LNCaP clone FGC (cell line): Measurements from ENCODE around the gene GALNT10.

Source experiments
- DNase-seq: peaks from one replicate; pipeline ENCODE4 v3.0.0-alpha.2; 2011; ENCODE audit warnings: low read depth
- H3K4me3 ChIP-seq: 2 replicates; pipeline ENCODE4 v1.5.1; 2011; ENCODE audit warnings: mild to moderate bottlenecking, low read depth, low read length, control low read depth
- CTCF ChIP-seq: IDR thresholded peaks from 2 replicates; pipeline ENCODE4 v1.5.1; 2012; ENCODE audit warnings: mild to moderate bottlenecking; ENCODE audit not compliant: control insufficient read depth, insufficient read depth; ENCODE audit errors: extremely low read depth

The GALNT10 gene

GRCh38 chr5:154179846-154180710 lies 10.5 kb upstream of the GALNT10 start:
- no peak overlapping the region for H3K4me3 ChIP-seq
- DNase-seq, result peak; percentile 59
- peak; percentile 85 for TF ChIP-seq CTCF

- H3K4me3 ChIP-seq, result no peak overlapping the region
- TF ChIP-seq CTCF, result no peak
- no peak for DNase-seq
These were observed 9.4 kb upstream of the GALNT10 start for GRCh38 chr5:154181161-154181560.

DNA sequence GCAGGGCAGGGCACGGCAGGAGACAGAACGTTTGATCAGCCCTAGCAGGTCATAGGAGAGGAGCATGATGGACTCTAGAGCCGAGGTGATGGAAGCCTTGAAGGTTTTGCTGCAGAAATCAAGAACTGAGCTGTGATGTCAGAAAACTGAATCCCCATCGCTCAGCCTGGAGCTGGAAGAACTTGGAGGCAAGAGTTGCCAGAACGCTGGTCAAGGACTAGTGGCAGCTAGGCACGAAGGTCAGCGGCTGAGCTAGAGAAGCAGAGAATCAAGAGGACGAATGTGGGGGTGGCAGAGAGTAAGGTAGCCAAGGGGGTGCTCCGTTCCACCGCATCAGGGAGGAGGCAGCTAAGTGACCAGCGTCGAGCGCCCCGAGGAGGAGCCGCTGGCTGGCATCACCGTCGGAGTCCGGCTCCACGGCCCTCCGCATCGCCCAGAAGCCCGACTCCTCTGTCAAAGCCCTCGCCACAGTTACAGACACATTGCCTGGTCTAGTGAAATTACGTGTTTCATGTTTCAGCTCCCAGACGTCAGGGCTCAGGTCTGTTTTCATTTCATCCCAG lies 1.2 kb upstream of the GALNT10 start:
- H3K4me3 ChIP-seq, result peak overlapping the region; percentile 75
- no peak for DNase-seq
- TF ChIP-seq CTCF, result no peak

DNA sequence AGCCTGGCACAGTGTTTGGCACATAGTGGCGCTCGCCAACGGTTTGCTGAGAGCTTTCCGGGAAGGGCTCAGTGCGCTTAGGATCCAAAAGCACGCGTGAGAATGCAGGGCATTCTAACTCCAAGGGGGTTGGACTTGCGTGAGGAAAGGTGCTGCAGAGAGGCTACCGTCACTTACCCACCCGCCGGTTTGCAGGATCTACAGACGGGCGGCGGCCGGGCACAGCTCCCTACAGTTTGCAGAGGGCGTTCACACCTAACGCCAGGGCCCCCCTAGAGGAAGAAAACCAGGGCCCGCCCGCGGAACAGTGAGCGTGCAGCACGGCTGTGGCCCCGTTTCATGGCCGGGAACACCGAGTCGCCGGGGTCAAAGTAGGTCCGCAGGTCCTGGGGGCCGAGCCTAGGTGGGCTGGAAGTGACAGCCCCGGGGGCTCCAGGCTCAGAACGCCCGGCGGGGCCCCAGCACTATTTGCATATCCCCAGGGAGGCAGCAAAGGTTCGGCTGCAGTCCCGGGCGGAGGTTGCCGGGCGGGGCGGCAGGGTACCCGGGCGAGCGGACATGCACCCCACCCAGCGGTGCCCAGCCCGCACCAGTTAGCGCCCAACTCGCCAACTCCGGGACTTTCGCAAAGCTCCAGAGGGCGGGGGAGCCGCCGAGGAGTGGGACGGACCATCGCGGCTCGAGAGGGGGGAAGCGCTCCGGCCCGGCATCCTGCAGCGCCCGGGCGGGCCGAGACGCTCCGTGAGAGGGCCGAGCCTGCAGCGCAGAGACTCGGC lies 526 bp upstream of the GALNT10 start:
- DNase-seq, result no peak
- peak overlapping the region; percentile 75 for H3K4me3 ChIP-seq
- TF ChIP-seq CTCF, result peak; percentile 31

- no peak for DNase-seq
- peak overlapping the region; percentile 76 for H3K4me3 ChIP-seq
- no peak for TF ChIP-seq CTCF
These were observed 1.1 kb downstream of the GALNT10 start for GRCh38 chr5:154191467-154192261.

DNA sequence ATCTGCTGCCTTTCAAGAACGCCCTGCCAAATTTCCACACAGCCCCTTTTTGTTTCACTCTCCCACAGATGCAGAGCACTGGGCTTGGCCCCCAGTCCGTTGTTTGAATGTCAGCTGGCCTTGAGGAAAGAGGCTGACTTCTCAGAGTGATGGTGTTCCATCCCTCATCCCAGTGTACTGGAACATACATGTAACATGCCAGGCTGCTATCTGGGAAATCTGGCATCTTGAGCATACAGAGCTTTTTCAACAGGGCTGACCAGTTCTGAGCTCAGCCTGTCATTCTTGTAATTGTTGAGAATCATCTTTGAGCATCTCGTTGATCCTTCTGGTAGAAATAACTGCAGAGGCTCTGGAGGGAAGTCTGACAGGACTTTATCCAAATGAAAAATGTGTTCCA lies 2.8 kb downstream of the GALNT10 start:
- TF ChIP-seq CTCF, result no peak
- no peak overlapping the region for H3K4me3 ChIP-seq
- no peak for DNase-seq
